ENCODE results near the gene UGT1A7.

Gene UGT1A7

DNA sequence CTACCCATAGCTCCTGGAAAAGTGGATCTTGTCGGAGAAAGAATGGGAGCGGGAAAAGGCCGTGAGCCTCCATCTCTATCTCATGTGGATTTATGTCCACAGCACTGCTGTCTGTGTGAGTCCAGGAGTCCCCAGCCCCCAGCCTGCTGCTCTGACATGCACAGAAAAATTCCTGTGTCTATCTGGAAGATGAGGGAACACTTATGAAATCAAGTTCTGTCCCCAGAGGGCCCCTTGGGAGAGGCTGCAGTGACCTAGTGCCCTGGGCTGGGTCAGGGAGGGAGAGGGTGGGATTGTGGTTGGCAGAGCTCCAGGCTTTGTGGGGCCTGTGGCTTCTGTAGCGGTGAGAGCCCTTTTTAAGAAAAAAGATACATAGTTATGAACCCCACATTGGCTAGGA is 135.1 kb downstream of the UGT1A7 start:
- H3K4me3 ChIP-seq (ENCODE audit: low read depth, low read length): no peak overlapping the region

DNA sequence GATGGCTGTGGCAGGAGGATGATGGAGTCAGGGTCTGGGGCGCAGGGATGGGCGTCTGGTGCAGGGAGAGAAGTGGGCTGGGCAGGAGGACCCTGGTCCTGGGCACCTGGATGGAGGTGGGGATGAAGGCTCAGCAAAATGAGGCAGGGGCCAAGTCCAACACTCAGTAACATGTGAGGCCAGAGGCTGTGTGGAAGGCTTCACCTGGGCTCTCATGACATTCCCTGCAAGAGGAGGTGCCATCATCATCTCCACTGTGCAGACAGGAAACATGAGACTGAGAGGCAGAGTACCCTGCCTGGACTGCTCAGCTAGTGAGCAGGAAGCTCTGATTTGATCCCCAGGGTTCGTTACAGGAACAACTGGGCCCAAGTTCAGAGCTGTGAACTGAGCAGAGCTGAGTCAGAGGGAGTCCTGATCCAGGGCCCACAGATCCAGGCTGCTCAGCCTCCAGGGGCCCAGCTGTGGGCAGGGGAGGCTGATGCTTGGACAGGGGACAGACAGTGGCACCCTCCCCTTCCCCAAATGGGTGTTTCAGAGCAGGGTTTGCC is 135.7 kb downstream of the UGT1A7 start:
- H3K4me3 ChIP-seq (ENCODE audit: low read depth, low read length): no peak overlapping the region

DNA sequence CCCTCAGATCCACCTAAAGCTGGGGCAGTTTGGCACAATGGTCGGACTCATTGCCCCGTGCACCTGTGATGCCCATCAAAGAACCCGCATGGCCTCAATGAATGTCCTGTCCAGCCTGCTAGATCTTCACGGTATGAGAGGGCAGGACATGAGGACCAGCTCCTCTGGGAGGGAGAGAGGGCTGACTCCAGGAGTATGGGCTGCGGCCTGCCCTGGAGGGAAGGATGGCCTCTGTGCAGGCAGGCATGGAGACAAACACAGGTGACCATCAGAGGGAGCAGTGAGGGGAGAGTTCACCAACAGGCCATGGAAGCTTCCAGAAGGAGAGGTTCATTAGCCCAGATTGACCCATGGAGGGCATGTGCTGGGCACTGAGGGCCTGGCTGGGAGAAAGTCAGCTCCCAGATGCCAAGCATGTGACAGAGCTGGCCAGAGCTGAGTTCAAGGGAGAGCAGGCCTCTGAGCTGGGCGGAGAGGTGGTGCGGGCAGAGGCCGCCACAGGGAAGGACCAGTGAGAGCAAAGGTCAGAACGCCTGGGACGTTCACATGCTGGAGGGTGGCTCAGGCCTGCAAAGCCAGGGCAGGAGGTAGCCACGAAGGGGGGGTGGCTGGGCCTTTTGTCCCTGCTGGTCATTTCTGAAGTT is 136.4 kb downstream of the UGT1A7 start:
- H3K4me3 ChIP-seq (ENCODE audit: low read depth, low read length): no peak overlapping the region

- no peak overlapping the region for H3K4me3 ChIP-seq (ENCODE audit: low read depth, low read length)
Observed at GRCh38 chr2:233818639-233819621, 137.2 kb downstream of the UGT1A7 start.

DNA sequence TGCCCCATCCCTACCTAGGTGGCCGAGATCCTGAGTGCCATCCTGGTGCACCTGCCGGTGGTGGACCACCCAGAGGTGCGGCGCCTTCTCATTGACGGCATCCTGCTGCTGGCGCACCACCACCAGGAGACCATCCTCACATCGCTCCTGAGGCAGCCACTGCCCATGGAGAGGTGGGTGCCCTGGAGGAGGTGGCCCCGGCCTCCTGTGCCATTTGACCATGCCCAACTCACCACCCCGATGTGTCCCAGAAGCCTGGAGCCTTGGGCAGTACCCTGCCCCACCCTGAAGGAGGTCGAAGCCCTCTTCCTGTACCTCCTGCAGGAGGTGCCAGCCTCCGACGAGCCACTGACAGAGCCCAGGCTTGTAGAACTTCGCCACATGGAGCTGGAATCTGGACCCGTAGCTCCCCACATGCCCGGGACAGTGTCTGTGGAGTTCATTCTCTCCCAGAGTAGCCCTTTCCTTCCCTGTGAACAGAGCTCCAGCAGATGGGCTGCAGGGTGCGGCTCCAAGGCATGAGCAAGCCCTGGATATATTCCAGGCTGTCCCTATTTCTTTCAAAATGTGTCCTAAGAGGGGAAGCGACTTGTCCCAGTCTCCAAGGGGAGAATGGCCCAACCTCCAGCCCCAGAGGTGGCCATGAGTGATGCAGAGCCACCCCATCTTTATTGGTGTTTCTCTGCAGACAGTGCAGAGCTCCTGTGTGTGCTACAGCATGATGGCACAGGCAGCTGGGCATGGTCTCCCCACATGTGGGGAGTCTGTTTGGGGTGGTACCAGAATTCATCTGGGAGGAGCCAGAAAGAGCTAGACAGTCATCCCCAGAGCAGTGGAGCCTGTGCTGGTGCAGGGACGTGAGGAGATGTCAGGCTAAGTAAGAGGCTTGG is 138.4 kb downstream of the UGT1A7 start:
- H3K4me3 ChIP-seq (ENCODE audit: low read depth, low read length): no peak overlapping the region

GRCh38 chr2:233820774-233821105 is 139.0 kb downstream of the UGT1A7 start:
- no peak overlapping the region for H3K4me3 ChIP-seq (ENCODE audit: low read depth, low read length)

DNA sequence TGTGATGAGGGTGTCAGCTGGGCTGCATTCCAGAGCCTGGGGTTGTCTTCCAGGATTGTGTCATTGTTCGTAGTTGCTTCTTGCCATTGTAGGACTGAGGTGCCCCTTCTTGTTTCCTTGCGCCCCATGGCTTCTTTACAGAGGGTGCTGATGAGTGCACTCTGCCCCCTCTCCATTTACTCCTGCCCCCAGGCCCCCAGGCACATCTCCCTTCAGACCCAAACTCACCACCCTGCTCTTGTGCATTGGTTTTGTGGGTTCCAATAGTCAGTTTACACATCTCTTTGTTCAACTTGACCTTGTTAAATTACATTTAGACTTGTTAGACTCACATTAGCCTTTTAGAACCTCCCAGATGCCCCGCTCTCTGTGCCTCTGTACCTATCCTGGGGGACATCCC is 139.5 kb downstream of the UGT1A7 start:
- H3K4me3 ChIP-seq (ENCODE audit: low read depth, low read length): no peak overlapping the region

DNA sequence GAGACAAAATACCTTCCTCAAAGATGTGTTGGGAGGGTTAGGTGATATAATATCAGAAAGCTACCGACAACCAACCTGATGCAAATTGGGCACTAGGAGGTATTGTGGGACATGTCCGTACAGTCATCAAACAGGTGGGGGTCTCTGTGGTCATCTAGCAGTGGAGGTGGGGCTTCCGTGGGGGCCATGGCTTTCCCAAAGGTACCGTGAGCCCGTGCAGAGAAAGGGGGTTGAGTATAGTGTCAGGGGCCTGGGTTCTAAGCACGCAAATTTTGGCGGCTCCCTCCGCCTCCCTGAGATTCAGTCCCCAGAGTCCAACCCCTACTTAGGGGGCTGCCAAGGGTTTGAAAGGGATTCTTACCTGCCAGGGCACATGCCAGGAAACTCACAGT is 140.0 kb downstream of the UGT1A7 start:
- H3K4me3 ChIP-seq (ENCODE audit: low read depth, low read length): no peak overlapping the region

- H3K4me3 ChIP-seq (ENCODE audit: low read depth, low read length): no peak overlapping the region
Observed at GRCh38 chr2:233822101-233822771, 140.5 kb downstream of the UGT1A7 start.

Data from iPS-11a (cell line).